NCI-H748 treated with DMSO at 0.1 percent for 48 hours (cell line): ENCODE data around the gene LRRC57.
"Not testable (repeated sequence)": the region's sequence is repeated elsewhere in the genome, so short reads cannot be mapped to it uniquely, and the experiment has no call there.

ENCODE experiments used
- DNase-seq: peaks from one replicate; lab custom pipeline; 2025; lab: John Stamatoyannopoulos, UW

LRRC57 gene

DNA sequence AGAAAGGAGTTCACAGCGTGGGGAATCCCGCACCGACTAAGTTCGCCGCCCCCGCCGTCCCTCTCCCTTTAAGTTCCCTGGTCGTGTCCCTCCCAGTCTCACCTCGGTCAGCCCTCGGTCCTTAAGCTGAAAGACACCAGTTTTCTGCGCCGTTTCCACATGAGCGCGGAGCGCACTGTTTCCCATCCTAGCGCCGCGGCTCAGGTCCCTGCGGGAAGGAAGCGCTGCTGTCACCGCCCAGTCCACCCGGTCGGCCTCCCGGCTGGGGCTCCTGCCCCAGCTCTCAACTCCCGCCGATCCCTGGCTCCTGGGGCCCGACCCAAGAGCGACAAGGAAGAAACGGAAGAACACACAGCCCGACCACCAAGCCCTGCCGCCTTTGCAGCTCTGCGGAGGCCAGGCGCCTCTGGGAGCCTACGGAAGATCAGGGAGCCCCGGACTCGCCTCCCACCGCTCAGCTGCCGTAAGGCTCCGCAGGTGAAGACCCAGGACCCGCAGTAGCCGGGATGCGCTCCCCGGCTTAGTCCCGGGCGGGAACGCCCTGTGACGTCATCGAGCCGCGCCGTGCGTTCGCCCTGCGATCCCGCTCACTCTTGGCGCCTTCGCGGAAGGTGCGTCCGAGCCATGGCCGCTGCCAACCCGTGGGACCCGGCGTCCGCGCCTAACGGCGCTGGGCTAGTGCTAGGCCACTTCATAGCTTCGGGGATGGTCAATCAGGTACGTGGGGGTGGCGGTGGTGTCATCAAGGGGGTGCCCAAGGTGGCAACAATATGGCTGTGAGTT is at the start of gene LRRC57, which contains the start of gene HAUS2:
Gene LRRC57, minus strand, starts transcription at position 545 of the 783 bp plus-strand sequence. Its CDS starts 359 bp downstream, at position 186.
Gene HAUS2, plus strand, starts transcription at position 590 of the 783 bp plus-strand sequence. Its CDS starts 35 bp downstream, at position 625.
- DNase-seq = peak; percentile 50

DNA sequence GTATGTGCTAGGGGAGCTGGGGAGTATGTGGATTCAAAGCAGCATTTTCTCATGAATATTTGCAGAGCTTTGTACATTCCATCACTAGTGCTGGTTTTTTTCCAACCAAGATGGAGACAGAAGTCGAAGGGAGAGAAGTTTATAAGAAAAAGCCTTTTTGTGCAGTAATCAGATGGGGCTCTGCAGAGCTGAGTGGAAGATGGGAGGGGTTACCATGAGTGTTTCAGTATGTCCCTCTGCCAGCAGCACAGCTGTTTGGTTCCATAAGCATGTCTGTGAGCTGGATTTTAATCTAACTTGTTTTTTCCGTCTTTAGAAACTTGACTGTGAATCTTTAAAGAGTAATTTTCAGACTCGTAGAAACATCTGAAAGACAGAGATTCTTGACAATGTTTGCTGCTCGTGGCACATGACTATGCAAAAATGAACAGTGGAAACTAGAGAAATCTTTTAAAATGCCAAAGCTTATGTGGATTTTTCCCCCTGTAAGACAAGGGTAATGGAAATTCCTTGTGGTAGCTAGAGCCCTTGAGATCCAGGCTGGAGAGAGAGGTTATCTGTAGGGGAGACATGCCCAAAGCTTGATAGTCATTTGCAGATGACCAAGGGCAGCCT is 47.1 kb upstream of the LRRC57 start:
- no peak for DNase-seq

DNA sequence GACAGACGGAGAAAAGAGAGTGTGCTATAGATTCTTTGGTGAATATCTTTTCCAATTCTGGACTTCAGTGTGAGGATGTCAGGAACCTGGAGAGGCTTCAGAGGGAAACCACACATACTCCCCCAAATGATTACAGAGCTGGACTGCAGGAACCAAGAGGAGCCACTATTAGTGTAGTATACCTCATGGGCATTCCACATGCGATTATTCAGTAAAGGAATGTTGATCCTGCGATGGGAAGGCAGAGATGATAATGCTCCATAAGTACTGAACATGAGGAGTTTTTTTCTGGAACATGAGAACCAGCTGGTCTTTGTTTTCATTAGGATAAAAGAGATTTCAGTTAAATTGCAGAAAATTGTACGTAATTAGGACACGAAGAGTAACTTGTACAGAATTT is 45.5 kb upstream of the LRRC57 start:
- no peak for DNase-seq

DNA sequence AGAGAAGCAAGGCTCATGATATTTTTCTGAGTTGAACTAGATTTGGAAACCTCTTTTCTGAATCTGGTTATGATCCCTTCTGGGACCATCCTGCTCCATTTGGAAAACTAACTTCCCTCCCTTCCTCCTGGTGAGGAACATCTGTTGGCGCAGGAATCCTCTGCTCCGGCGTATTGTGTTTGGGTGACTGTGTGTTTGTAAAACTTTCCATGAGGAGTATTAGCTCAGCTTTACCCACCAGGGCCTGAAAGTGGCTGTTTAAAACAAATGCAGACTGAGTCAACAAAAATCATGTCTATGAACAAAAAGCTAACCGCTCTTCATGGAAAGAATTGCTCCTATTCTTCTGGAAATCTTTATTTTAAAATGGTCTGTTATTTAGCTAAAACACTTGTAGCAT is 44.5 kb upstream of the LRRC57 start:
- no peak for DNase-seq

DNA sequence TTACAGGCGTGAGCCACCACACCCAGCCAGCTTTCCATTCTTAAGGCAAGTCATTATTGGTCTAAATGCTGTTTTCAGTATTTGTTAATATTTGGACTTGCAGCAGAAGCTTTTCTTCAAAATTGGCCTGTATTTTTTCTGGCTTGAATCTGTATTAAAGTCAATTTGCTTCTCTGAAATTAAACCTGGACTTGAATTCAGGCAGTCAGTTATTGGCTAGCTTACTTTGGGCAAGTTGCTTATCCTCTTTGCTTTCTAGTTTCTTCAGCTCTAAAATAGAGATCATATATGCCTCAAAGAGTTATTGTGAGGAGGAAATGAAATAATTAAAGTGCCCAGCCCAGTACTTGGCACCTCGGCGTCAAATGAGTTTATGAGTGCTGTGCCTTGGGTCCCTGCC is 44.1 kb upstream of the LRRC57 start:
- DNase-seq = no peak

DNA sequence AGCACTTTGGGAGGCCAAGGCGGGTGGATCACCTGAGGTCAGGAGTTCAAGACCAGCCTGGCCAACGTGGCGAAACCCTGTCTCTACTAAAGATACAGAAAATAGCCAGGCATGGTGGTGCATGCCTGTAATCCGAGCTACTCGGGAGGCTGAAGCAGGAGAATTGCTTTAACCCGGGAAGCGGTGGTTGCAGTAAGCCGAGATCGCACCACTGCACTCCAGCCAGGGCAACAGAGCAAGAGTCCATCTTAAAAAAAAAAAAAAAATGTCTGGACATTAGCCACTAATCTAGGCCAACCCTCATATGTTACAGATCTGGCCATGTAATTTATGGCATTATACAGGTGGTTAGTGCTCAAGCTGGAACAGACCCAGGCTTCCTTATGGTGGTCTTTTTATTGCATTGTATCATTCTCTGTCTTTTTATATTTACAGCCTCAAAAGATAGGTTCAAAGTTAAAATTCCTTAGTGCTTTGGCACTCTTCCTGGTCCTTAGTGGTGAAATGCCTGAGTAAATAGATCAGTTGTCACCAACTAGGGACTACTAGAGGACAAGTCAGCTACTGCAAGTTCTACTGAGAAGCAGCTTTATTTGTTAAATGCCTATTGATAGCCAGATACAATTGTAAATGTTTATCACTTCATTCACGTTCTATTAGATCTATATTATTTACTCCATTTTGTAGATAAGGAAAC is 42.8 kb upstream of the LRRC57 start:
- DNase-seq = no peak

DNA sequence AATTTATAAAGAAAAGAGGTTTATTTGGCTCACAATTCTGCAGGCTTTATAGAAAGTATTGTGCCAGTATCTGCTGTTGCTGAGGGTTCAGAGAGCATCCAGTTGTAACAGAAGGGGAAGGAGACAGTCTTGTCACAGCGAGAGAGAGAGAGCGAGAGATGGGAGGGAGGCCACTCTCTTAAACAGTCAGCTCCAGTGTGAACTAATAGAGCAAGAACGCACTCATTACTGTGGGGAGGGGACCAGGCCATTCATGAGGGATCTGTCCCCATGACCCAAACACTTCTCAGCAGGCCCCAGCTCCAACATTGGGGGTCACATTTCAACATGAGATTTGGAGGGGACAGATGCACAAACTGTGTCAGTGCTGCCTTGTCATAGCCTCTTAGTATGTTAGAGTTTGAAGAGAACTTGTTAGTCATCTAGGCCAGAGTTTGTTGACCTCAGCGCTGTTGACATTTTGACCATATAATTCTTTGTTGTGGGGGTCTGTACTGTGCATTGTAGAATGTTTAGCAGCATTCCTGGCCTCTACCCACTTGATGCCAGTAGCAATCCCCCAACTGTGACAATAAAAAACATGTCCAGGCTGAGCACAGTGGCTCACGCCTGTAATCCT is 42.1 kb upstream of the LRRC57 start:
- DNase-seq = no peak

DNA sequence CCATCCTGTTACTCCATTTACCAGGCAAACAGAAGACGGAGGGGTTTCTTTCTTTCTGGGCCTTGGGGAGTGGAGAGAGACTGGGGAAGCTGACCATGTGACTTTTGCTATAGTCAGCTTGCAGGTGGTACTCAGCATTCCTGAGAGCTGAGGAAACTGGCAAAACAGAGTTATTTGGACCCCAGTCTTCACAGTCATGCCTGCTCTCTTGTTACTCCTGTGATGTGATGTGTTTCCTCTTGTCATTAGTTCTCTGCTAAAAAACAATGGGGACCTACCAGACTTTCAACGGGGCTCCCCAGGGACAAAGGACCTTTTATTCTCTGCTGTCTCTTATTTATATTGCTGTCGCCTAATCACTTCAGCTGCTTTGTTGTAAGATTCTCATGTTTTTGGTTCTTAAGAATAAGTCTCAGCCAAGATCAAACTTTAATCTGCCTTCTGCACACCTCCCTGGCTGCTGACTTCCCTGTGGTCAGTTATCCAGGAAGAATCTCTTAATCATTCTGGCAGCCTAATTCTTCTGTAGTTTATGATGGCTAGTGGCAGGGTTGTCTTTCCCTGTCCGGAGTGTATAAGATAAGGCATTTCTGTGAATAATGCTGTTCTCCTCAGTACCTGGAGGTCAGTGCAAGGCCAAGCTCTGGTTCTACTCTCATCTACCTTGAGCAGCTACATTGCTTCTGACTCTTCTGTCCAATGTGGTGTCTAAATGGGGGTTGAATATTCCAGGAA is 35.6 kb upstream of the LRRC57 start:
- DNase-seq = no peak

DNA sequence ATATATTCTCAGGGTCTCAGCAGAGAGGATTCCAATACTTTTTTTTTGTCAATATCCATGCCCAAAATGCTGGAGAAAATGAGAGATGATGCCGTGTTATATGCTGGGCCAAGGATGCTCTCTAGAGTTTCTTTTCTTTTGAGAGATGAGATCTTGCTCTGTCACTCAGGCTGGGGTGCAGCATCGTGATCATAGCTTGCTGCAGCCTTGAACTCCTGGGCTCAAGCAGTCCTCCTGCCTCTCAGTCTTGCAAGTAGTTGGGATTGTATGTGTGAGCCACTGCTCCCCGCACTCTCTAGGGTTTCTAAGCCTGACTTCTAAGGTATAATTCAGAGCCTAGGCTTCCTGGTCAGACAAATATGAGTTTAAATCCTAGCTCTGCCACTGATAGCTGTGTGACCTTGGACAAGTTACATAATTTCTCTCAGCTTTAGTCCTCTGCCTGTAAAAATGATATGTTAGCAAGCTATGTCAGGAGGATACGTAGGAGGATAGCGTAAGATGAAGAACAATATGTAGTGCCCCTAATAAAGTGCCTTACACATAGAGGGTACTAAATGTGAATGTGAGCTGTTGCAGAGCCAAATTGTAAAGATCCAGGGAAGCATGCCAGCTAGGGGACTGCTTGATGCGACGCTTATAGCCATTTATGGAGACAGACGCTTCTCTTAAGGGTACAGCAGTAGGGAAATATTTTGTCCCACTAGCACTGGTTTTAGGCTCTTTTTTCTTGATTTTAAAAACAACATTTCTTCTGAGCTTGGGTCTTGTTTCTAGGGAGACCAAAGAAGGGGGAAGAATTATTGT is 34.2 kb upstream of the LRRC57 start:
- no peak for DNase-seq

DNA sequence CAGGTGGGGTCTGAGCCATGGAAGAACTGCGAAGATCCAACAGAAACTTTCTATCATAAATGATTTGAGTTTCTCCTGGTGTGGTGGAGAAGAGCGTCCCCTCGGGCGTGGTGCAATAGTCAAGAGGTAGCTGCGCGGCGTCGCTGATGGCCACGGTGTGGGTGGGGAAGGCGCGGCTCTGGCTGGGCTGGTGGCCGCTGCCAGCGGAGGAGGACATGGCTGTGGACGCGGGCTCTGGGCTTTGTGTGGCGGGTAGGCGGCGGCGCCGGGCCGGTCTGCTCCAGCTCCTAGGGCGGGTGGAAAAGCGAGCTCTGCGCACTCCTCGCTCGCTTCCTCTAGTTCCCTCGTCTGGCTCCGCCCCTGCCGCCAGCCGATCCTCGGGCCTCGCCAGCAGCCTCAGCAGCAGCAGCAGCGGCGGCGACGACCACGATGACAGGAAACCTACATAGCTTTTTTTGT is 32.7 kb upstream of the LRRC57 start:
- peak; percentile 67 for DNase-seq

DNA sequence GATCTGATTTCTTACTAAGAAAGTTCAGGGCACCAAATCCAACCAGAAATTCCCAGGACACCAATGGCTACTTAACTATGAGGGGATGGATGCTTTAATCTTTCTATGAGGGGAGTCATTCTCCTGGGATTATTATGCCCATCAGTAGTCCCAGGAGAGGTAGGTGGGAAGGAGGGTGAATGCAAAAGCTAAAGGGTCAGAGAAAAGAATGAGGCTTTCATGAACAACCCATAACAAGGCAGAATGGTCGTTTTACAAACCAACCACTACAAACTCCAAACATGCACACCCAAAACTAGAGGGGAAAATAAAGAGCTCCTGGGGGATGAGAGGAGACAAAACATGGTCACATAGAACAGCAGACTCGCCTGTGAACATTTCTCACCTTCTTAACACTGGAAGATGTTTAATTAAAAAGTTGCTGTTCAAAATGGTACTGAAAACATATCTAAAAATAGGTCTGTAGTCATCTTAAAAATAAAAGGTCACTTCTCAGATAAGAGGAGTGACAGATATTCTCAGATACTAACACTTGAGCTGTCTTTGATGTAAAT is 30.5 kb upstream of the LRRC57 start:
- DNase-seq = no peak

DNA sequence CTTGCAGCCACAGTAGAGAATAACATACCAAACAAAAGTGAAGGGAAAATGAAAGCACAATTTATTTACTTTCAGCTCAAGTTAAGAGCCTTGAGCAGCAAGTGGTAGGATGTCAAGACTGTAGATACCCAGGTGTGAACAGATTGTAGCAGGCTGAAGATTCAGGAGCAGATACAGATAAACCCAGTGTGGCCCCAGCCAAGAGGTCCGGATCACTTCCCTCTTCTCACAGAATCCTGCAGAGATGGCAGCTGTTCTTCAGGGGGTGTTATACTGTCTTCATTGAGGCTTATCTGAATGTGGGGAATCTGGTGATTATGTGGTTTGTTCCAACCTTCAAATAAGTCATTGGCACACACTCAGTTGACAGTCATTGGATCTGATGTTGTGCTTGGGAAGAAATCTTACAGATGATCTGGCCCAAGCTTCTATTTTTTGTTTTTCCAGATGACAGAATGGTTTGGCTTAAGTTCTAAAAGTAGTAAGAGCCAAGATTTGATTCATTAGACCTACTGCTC is 29.0 kb upstream of the LRRC57 start:
- DNase-seq = no peak

DNA sequence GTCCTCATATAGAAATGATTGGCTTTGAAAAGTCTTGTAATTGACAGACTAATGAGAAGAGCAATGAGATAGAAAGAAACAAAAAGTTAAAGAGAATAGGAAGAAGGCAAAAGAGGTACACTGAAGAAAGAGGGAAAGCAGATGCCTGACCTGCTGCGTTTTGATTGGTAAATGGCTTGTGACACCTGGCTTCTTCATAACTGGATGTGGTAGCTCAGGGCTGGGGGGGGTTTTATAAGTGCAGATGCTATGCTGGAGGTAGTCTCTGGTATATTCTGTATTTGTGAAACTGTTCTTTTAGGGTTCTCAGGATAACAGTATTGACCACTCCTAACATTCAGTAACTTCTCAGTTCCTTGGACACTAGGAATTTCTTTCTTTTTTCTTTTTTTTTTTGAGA is 28.2 kb upstream of the LRRC57 start:
- DNase-seq = no peak

DNA sequence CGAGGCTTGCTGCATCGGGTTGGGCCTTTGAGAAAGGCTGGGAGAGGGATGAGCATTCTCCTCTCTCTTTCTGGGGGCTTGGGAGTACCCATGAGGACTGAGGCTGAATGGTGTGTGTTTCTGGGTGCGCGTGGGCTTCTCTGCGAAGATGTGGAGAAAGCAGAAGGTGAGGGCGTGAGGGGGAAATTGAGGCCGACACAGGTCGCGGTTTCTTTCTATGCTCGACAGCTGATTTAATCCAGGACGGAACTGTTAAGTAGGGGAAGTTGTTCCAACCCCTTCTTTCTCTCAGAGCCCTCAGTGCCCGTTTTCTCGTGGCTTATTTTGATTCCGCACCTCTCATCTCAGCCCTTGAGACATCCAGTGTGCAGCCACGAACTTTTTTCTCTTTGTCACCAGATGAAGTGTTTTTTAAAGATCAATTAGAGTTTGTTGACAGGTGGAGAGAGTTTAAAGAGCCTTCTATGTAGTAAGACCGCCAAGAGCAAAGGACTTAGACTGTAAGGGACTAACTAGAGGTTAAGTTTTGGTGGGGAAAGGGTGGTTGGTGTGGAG is 27.5 kb upstream of the LRRC57 start:
- no peak for DNase-seq

DNA sequence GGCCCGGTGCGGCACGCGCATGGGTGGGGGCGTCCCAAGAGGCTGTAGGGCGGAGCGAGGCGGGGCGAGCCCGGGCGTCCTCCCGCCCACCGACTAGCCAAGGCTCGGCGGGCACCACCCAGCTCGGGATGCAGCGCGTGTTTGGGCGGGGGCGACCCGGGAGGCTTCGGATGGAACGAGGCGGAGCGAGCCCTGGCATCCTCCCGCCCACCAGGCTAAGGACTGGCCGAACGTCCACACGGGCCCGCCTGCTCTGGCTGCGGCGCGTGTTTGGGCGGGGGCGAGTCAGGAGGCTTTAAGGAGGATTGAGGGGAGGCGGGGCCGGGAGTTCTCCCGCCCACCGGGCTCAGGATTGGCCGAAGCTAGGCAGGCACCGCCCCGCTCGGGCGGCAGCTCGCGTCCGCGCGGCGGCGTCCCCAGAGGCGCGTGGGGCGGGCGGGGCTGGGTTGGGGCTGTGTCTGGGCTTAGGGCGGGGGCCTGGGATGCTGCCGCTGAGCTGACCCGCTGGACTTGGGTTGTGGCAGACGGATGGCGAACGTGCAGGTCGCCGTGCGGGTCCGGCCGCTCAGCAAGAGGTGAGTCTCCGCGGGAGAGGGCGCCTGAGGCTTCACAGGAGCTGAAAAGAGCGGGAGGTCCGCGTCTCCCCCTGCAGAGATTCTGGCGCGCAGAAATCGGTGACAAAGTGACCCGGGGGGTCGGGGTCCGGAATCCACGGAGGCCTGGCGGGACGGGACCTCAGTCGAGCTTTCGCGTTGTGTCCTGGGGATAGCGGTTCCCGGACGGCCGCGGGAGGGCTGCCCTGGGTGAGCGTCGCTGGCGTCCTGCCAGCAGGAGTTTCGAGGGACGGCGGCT is 26.8 kb upstream of the LRRC57 start, which contains the start of gene STARD9:
Gene STARD9, plus strand, starts transcription at position 419 of the 852 bp plus-strand sequence. Its CDS starts 110 bp downstream, at position 529.
- DNase-seq = peak; percentile 81

DNA sequence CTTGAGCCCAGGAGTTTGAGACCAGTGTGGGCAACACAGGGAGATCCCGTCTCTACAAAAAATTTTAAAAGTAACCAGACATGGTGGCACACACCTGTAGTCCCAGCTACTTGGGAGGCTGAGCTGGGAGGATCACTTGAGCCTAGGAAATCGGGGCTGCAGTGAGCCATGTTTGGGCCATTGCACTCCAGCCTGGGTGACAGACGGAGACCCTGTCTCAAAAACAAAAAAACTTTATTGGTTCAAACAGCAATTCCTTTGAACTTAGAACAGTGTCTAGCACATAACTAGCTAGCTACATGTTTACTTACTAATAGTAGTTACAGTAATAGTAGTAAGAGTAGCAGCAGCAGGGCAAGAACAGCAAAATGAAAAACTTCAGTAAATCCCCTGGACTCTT is 10.1 kb upstream of the LRRC57 start:
- DNase-seq = no peak

DNA sequence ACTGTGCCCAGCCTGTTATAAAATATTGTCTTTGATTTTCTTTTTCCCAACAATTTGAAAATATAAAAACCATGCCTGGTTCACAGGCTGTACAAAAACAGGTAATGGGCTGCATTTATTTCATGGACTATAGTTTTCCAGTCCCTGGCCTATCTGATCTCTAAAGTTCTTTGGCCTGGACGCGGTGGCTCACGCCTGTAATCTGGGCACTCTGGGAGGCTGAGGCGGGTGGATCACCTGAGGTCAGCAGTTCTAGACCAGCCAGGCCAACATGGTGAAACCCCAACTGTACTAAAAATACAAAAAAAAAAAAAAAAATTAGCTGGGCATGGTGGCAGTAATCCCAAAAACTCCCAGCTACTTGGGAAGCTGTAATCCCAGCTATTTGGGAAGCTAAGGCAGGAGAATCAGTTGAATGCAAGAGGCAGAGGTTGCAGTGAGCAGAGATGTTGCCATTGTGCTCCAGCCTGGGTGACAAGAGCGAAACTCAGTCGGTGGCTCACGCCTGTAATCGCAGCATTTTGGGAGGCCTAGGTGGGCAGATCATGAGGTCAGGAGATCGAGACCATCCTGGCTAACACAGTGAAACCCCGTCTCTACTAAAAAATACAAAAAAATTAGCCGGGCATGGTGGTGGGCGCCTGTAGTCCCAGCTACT is 8.1 kb upstream of the LRRC57 start:
- DNase-seq = not testable (repeated sequence)

DNA sequence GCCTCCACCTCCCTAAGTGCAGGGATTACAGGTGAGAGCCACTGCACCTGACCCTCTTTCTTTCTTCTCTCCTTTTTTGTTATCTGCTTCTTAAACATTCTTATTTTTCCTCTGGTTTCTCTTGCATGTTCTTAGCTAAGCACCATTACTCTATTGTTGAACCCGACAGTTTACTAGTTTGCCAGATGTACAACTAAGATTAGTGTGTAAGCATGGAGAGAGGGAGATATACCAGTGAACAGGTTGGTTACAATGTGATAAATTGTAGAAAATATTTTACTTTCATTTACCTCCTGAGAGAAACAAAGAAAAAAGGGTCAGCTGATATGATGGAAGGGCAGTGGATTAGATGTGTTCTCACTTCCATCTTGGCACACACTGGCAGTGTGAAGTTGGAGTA is 5.0 kb upstream of the LRRC57 start:
- no peak for DNase-seq
